ENCODE results near the gene RAB10. TPM values are rescaled to one million over a fixed set of nuclear protein-coding genes. Genes with fewer than 3 reads are reported as not detected.

Gene RAB10
- total and polyA plus RNA-seq, 2 experiments from 2014 or later, result 100 to 122 TPM

DNA sequence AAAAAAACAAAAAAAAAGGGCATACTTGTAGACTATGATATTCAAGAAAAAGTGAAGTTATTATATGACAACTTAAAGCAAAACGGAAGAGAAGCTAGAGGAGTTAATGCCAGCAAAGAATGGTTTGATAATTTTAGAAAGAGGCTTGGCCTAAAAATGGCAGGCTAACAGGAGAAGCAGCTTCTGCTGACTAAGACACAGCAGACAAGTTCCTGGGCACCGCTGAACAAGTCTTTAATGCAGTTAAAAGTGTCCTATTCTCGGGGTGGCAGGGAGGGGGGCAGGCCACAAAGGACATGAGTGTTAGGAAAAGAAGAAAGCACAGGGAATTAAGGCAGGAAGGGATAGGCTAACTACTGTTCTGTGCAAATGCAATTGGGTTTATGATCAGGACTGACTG lies 88.7 kb downstream of the RAB10 start:
- Histone ChIP-seq H3K36me3 (replicated peaks; ENCODE audit: insufficient read depth, low read depth) (no peaks in the 10 kb centered on the region), H3K27ac (no peak overlapping the region), H4K20me1 (ENCODE audit: insufficient read depth, poor library complexity, severe bottlenecking) (peaks cover 19% of the 10 kb centered on the region), H3K79me2 (peaks cover 79% of the 10 kb centered on the region), H3K4me3 (no peak overlapping the region), H3K27me3 (no peaks in the 10 kb centered on the region), H3K9me3 (ENCODE audit: low read depth) (no peaks in the 10 kb centered on the region), H3K4me2 (no peak overlapping the region), H3K9me2 (replicated peaks; ENCODE audit: insufficient read depth) (no peaks in the 10 kb centered on the region), H2AFZ (no peak overlapping the region), H3K4me1 (ENCODE audit: insufficient read depth) (no peaks in the 10 kb centered on the region)
- TF ChIP-seq EZH2 (IDR thresholded peaks at IDR 0.05; ENCODE audit: borderline replicate concordance) (no peak), EZH2phosphoT487 (IDR thresholded peaks at IDR 0.05; ENCODE audit: low read depth, severe bottlenecking, unreplicated experiment) (no peak)
- DNase-seq (ENCODE audit: low spot score), result no peak
- WGBS (ENCODE audit: low lambda C conversion rate, missing lambda C conversion rate), result 88% methylated on average over 3 of the region's 3 CpGs

DNA sequence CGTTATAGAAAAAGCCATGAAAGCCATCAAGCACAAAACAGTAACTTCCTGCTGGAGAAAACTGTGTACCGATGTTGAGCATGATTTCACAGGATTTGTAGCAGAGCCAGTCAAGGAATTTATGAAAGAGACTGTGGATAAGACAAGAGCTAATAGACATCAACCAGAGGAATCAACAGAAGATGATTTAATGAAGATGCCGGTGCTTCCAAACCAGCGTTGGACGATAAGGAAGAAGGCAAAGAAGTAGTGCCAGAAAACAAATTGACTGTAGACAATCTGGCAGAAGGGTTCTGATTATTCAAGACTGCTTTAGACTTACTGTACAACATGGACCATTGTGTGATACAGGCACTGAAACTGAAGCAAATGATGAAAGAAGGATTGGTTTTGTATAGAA lies 89.5 kb downstream of the RAB10 start:
- TF ChIP-seq, protein P1, sequence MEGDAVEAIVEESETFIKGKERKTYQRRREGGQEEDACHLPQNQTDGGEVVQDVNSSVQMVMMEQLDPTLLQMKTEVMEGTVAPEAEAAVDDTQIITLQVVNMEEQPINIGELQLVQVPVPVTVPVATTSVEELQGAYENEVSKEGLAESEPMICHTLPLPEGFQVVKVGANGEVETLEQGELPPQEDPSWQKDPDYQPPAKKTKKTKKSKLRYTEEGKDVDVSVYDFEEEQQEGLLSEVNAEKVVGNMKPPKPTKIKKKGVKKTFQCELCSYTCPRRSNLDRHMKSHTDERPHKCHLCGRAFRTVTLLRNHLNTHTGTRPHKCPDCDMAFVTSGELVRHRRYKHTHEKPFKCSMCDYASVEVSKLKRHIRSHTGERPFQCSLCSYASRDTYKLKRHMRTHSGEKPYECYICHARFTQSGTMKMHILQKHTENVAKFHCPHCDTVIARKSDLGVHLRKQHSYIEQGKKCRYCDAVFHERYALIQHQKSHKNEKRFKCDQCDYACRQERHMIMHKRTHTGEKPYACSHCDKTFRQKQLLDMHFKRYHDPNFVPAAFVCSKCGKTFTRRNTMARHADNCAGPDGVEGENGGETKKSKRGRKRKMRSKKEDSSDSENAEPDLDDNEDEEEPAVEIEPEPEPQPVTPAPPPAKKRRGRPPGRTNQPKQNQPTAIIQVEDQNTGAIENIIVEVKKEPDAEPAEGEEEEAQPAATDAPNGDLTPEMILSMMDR (IDR thresholded peaks at IDR 0.05; ENCODE audit: poor library complexity), result no peak
- TF ChIP-seq EZH2phosphoT487 (IDR thresholded peaks at IDR 0.05; ENCODE audit: low read depth, severe bottlenecking, unreplicated experiment), result no peak
- no peak for TF ChIP-seq EZH2 (IDR thresholded peaks at IDR 0.05; ENCODE audit: borderline replicate concordance)
- Histone ChIP-seq H3K27me3 (no peaks in the 10 kb centered on the region), H3K4me1 (ENCODE audit: insufficient read depth) (no peaks in the 10 kb centered on the region), H4K20me1 (ENCODE audit: insufficient read depth, poor library complexity, severe bottlenecking) (peaks cover 19% of the 10 kb centered on the region), H3K4me2 (no peak overlapping the region), H3K9me2 (replicated peaks; ENCODE audit: insufficient read depth) (no peaks in the 10 kb centered on the region), H3K9me3 (ENCODE audit: low read depth) (no peaks in the 10 kb centered on the region), H3K27ac (no peak overlapping the region), H3K4me3 (no peak overlapping the region), H3K36me3 (replicated peaks; ENCODE audit: insufficient read depth, low read depth) (no peaks in the 10 kb centered on the region), H3K79me2 (peaks cover 73% of the 10 kb centered on the region), H2AFZ (no peak overlapping the region)
- WGBS (ENCODE audit: low lambda C conversion rate, missing lambda C conversion rate), result 93% methylated on average over 5 of the region's 5 CpGs
- DNase-seq (ENCODE audit: low spot score), result no peak

DNA sequence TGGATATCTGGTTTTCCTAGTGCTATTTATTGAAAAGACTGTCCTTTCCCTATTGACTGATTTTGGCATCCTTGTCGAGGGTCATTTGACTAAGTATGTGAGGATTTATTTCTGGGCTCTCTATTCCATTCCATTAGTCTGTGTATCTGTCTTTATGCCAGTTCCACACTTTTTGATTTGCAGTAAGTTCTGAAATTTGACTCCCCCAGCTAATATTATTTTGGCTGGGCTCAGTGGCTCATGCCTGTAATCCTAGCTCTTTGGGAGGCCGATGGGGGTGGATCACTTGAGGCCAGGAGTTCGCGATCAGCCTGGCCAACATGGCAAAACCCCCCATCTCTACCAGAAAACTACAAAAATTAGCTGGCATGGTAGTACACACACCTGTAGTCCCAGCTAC lies 92.2 kb downstream of the RAB10 start:
- WGBS (ENCODE audit: low lambda C conversion rate, missing lambda C conversion rate), result 81% methylated on average over 4 of the region's 4 CpGs
- no peak overlapping the region for H3K27ac ChIP-seq
- H3K4me2 ChIP-seq, result no peak overlapping the region
- H3K4me3 ChIP-seq, result no peak overlapping the region
- TF ChIP-seq, protein P1 (IDR thresholded peaks at IDR 0.05; ENCODE audit: poor library complexity), result no peak
- no peaks in the 10 kb centered on the region for H3K9me3 ChIP-seq (ENCODE audit: low read depth)
- H3K79me2 ChIP-seq, result peaks cover 49% of the 10 kb centered on the region
- H3K27me3 ChIP-seq, result no peaks in the 10 kb centered on the region
- no peaks in the 10 kb centered on the region for H3K9me2 ChIP-seq (replicated peaks; ENCODE audit: insufficient read depth)
- DNase-seq (ENCODE audit: low spot score), result no peak
- H3K36me3 ChIP-seq (replicated peaks; ENCODE audit: insufficient read depth, low read depth), result no peaks in the 10 kb centered on the region
- peaks cover 4% of the 10 kb centered on the region for H4K20me1 ChIP-seq (ENCODE audit: insufficient read depth, poor library complexity, severe bottlenecking)
- no peaks in the 10 kb centered on the region for H3K4me1 ChIP-seq (ENCODE audit: insufficient read depth)
- H2AFZ ChIP-seq, result no peak overlapping the region

DNA sequence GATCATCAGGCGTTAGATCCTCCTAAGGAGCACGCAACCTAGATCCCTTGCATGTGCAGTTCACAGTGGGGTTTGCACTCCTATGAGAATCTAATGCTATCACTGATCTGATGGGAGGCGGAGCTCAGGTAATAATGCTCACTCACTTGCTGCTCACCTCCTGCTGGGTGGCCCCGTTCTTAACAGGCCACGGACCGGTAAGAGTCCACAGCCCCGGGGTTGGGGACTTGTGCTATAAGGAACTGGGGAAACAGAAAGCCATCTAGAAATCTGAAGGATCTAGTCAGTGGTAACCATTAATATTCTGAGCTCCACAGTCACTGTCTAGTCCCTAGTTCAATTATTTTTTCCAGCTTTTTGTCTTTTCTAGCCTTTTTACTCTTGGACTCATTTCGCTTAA lies 94.3 kb downstream of the RAB10 start:
- H3K79me2 ChIP-seq, result peaks cover 48% of the 10 kb centered on the region
- H2AFZ ChIP-seq, result no peak overlapping the region
- no peak for DNase-seq (ENCODE audit: low spot score)
- WGBS (ENCODE audit: low lambda C conversion rate, missing lambda C conversion rate), result 90% methylated on average over 8 of the region's 8 CpGs
- no peaks in the 10 kb centered on the region for H3K9me2 ChIP-seq (replicated peaks; ENCODE audit: insufficient read depth)
- no peak overlapping the region for H3K27ac ChIP-seq
- TF ChIP-seq, protein P1 (IDR thresholded peaks at IDR 0.05; ENCODE audit: poor library complexity), result no peak
- TF ChIP-seq EZH2 (IDR thresholded peaks at IDR 0.05; ENCODE audit: borderline replicate concordance), result no peak
- TF ChIP-seq EZH2phosphoT487 (IDR thresholded peaks at IDR 0.05; ENCODE audit: low read depth, severe bottlenecking, unreplicated experiment), result no peak
- H3K4me2 ChIP-seq, result no peak overlapping the region
- H4K20me1 ChIP-seq (ENCODE audit: insufficient read depth, poor library complexity, severe bottlenecking), result peaks cover 4% of the 10 kb centered on the region
- no peaks in the 10 kb centered on the region for H3K4me1 ChIP-seq (ENCODE audit: insufficient read depth)
- no peaks in the 10 kb centered on the region for H3K9me3 ChIP-seq (ENCODE audit: low read depth)
- H3K4me3 ChIP-seq, result no peak overlapping the region
- no peaks in the 10 kb centered on the region for H3K36me3 ChIP-seq (replicated peaks; ENCODE audit: insufficient read depth, low read depth)
- H3K27me3 ChIP-seq, result no peaks in the 10 kb centered on the region

All from hepatocyte (in vitro differentiated cells).